ENCODE results near the gene MYH9.

DNA sequence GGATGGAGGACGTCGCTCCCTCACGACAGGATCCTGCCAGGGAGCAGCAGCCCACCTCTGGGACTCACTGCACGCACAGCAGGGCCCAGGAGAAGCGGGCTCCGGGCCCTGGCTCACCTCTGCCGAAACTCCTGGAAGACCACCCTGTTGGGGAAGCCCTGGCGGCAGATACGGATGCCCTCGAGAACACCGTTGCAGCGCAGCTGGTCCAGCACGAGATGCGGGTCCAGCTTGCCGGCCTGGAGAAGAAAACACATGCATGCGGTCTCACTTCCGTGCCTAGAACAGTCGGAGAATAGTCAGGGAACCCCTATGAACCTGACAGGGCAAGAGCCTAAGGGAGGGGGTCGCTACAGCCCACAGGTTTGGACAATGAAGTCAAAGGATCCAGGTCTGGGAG is 82.0 kb downstream of the MYH9 start:
- TF ChIP-seq, protein P1, sequence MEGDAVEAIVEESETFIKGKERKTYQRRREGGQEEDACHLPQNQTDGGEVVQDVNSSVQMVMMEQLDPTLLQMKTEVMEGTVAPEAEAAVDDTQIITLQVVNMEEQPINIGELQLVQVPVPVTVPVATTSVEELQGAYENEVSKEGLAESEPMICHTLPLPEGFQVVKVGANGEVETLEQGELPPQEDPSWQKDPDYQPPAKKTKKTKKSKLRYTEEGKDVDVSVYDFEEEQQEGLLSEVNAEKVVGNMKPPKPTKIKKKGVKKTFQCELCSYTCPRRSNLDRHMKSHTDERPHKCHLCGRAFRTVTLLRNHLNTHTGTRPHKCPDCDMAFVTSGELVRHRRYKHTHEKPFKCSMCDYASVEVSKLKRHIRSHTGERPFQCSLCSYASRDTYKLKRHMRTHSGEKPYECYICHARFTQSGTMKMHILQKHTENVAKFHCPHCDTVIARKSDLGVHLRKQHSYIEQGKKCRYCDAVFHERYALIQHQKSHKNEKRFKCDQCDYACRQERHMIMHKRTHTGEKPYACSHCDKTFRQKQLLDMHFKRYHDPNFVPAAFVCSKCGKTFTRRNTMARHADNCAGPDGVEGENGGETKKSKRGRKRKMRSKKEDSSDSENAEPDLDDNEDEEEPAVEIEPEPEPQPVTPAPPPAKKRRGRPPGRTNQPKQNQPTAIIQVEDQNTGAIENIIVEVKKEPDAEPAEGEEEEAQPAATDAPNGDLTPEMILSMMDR (IDR thresholded peaks at IDR 0.05): no peak
- no peak for TF ChIP-seq POLR2AphosphoS5 (IDR thresholded peaks at IDR 0.05; ENCODE audit: low read depth, low read length)
- no peak for TF ChIP-seq SIN3A (IDR thresholded peaks at IDR 0.05; ENCODE audit: borderline replicate concordance, insufficient read depth, low read depth, low read length)
- TF ChIP-seq, protein P2, sequence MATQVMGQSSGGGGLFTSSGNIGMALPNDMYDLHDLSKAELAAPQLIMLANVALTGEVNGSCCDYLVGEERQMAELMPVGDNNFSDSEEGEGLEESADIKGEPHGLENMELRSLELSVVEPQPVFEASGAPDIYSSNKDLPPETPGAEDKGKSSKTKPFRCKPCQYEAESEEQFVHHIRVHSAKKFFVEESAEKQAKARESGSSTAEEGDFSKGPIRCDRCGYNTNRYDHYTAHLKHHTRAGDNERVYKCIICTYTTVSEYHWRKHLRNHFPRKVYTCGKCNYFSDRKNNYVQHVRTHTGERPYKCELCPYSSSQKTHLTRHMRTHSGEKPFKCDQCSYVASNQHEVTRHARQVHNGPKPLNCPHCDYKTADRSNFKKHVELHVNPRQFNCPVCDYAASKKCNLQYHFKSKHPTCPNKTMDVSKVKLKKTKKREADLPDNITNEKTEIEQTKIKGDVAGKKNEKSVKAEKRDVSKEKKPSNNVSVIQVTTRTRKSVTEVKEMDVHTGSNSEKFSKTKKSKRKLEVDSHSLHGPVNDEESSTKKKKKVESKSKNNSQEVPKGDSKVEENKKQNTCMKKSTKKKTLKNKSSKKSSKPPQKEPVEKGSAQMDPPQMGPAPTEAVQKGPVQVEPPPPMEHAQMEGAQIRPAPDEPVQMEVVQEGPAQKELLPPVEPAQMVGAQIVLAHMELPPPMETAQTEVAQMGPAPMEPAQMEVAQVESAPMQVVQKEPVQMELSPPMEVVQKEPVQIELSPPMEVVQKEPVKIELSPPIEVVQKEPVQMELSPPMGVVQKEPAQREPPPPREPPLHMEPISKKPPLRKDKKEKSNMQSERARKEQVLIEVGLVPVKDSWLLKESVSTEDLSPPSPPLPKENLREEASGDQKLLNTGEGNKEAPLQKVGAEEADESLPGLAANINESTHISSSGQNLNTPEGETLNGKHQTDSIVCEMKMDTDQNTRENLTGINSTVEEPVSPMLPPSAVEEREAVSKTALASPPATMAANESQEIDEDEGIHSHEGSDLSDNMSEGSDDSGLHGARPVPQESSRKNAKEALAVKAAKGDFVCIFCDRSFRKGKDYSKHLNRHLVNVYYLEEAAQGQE (IDR thresholded peaks at IDR 0.05; ENCODE audit: insufficient read depth in 1 of 2, low read depth in 2 of 2, low read length in 1 of 2): no peak

Data from Panc1 (cell line).